ENCODE results near the gene DERA.

Gene DERA

DNA sequence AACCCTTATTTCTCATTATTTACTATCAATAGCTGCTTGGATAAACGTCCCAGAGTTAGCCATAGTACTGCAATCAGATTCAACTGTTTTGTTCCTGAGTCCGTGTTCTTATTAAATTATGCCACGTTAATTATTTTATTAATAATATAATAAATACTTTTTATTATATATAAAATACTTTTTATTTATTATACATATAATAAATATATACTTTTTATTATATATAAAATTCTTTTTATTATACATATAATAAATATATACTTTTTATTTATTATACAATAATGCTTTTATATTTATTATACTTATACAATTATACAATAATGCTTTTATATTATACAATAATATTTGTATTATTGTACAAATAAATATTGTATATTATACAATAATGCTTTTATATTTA lies 17.9 kb upstream of the DERA start:
- DNase-seq, result no peak
- H3K4me3 ChIP-seq (ENCODE audit: low read length), result no peak overlapping the region
- H3F3A ChIP-seq (ENCODE audit: insufficient read depth, low read length), result no peaks in the 10 kb centered on the region
- H4K20me1 ChIP-seq (ENCODE audit: insufficient read depth, low read length), result no peaks in the 10 kb centered on the region; the same call in 1 of the 2 replicates
- H3K79me2 ChIP-seq (ENCODE audit: low read length), result peaks cover 25% of the 10 kb centered on the region
- no peaks in the 10 kb centered on the region for H3K9me3 ChIP-seq (replicated peaks; ENCODE audit: insufficient read depth, low read length)
- no peak overlapping the region for H3K27ac ChIP-seq (ENCODE audit: low read length)
- no peak overlapping the region for H2AFZ ChIP-seq (ENCODE audit: low read length)
- H3K4me1 ChIP-seq (ENCODE audit: low read length), result no peaks in the 10 kb centered on the region
- no peaks in the 10 kb centered on the region for H3K27me3 ChIP-seq (replicated peaks; ENCODE audit: insufficient read depth, low read length)
- peaks cover 3% of the 10 kb centered on the region for H3K36me3 ChIP-seq (replicated peaks; ENCODE audit: insufficient read depth, low read length)
- H3K9ac ChIP-seq (ENCODE audit: low read length), result no peak overlapping the region
- H3K9me2 ChIP-seq (replicated peaks; ENCODE audit: insufficient read depth, low read length), result no peaks in the 10 kb centered on the region
- H3K4me2 ChIP-seq (ENCODE audit: low read depth, low read length), result no peak overlapping the region
- TF ChIP-seq EZH2 (optimal IDR thresholded peaks at IDR 0.05; ENCODE audit: low read depth, low read length) (no peak), EZH2phosphoT487 (IDR thresholded peaks at IDR 0.05; ENCODE audit: low read length) (no peak)
- TF ChIP-seq, protein P1, sequence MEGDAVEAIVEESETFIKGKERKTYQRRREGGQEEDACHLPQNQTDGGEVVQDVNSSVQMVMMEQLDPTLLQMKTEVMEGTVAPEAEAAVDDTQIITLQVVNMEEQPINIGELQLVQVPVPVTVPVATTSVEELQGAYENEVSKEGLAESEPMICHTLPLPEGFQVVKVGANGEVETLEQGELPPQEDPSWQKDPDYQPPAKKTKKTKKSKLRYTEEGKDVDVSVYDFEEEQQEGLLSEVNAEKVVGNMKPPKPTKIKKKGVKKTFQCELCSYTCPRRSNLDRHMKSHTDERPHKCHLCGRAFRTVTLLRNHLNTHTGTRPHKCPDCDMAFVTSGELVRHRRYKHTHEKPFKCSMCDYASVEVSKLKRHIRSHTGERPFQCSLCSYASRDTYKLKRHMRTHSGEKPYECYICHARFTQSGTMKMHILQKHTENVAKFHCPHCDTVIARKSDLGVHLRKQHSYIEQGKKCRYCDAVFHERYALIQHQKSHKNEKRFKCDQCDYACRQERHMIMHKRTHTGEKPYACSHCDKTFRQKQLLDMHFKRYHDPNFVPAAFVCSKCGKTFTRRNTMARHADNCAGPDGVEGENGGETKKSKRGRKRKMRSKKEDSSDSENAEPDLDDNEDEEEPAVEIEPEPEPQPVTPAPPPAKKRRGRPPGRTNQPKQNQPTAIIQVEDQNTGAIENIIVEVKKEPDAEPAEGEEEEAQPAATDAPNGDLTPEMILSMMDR (IDR thresholded peaks at IDR 0.05; ENCODE audit: low read length), result no peak

DNA sequence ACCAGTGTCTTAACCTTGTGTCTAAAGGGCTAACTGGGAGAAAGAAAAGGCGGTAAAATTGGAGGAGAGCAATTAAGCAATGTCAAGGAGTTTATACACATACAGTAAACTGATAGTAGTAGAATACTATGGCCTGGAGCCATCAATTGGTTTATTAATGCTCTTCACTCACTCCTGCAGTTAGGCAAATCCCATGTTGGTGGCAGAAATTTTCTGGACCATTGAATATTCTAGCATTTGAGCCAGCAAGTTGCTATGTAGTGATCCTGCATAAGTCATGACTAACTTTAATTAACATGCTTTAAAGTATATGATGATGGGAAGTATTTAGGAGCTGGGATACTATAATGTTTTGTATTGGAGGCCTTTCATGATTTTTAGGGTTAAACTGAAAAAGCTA lies 14.3 kb upstream of the DERA start:
- Histone ChIP-seq H3K9me2 (replicated peaks; ENCODE audit: insufficient read depth, low read length) (no peaks in the 10 kb centered on the region), H3K9ac (ENCODE audit: low read length) (no peak overlapping the region), H3K4me1 (ENCODE audit: low read length) (no peaks in the 10 kb centered on the region), H3K27ac (ENCODE audit: low read length) (no peak overlapping the region), H4K20me1 (ENCODE audit: insufficient read depth, low read length) (peaks cover 5% of the 10 kb centered on the region; the same call in 1 of the 2 replicates), H3K27me3 (replicated peaks; ENCODE audit: insufficient read depth, low read length) (no peaks in the 10 kb centered on the region), H3K4me3 (ENCODE audit: low read length) (no peak overlapping the region), H2AFZ (ENCODE audit: low read length) (no peak overlapping the region), H3K4me2 (ENCODE audit: low read depth, low read length) (no peak overlapping the region), H3K36me3 (replicated peaks; ENCODE audit: insufficient read depth, low read length) (no peaks in the 10 kb centered on the region; the same call in none of the 2 replicates), H3K9me3 (replicated peaks; ENCODE audit: insufficient read depth, low read length) (no peaks in the 10 kb centered on the region), H3K79me2 (ENCODE audit: low read length) (peaks cover 9% of the 10 kb centered on the region; the same call in 1 of the 2 replicates), H3F3A (ENCODE audit: insufficient read depth, low read length) (peaks cover 5% of the 10 kb centered on the region; the same call in 1 of the 2 replicates)
- TF ChIP-seq EZH2 (optimal IDR thresholded peaks at IDR 0.05; ENCODE audit: low read depth, low read length) (no peak), EZH2phosphoT487 (IDR thresholded peaks at IDR 0.05; ENCODE audit: low read length) (no peak)
- TF ChIP-seq, protein P1 (IDR thresholded peaks at IDR 0.05; ENCODE audit: low read length), result no peak
- no peak for DNase-seq

DNA sequence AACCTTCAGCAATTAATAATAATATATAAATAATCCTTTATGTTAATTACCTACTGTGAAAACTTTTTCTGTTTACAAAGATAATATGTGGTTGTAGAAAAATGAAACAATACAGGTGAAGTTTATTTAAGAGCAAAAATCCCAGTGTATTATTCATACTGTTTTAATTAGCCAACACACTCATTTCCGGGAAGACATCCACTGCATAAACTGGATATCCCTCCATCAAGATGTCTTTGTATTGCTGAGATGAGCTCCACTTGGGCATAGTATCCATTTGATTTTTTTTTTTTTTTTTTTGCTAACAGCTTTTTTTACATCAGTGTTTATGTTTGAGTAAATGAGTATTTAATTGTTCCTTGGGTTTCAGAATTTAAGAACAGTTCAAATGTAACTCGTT lies 13.7 kb upstream of the DERA start:
- H3K4me3 ChIP-seq (ENCODE audit: low read length), result no peak overlapping the region
- no peaks in the 10 kb centered on the region for H3K9me2 ChIP-seq (replicated peaks; ENCODE audit: insufficient read depth, low read length)
- peaks cover 5% of the 10 kb centered on the region; the same call in 1 of the 2 replicates for H3F3A ChIP-seq (ENCODE audit: insufficient read depth, low read length)
- no peak for DNase-seq
- H3K9me3 ChIP-seq (replicated peaks; ENCODE audit: insufficient read depth, low read length), result no peaks in the 10 kb centered on the region
- H3K4me1 ChIP-seq (ENCODE audit: low read length), result no peaks in the 10 kb centered on the region
- no peaks in the 10 kb centered on the region for H3K27me3 ChIP-seq (replicated peaks; ENCODE audit: insufficient read depth, low read length)
- H4K20me1 ChIP-seq (ENCODE audit: insufficient read depth, low read length), result peaks cover 5% of the 10 kb centered on the region; the same call in 1 of the 2 replicates
- no peak overlapping the region for H3K4me2 ChIP-seq (ENCODE audit: low read depth, low read length)
- no peak overlapping the region for H3K27ac ChIP-seq (ENCODE audit: low read length)
- peaks cover 9% of the 10 kb centered on the region; the same call in 1 of the 2 replicates for H3K79me2 ChIP-seq (ENCODE audit: low read length)
- H3K36me3 ChIP-seq (replicated peaks; ENCODE audit: insufficient read depth, low read length), result no peaks in the 10 kb centered on the region; the same call in none of the 2 replicates
- TF ChIP-seq EZH2phosphoT487 (IDR thresholded peaks at IDR 0.05; ENCODE audit: low read length) (no peak), EZH2 (optimal IDR thresholded peaks at IDR 0.05; ENCODE audit: low read depth, low read length) (no peak)
- TF ChIP-seq, protein P1 (IDR thresholded peaks at IDR 0.05; ENCODE audit: low read length), result no peak
- H2AFZ ChIP-seq (ENCODE audit: low read length), result no peak overlapping the region
- no peak overlapping the region for H3K9ac ChIP-seq (ENCODE audit: low read length)

Data from MM.1S (cell line).